ENCODE measurements around the gene GABRB1.
"Not testable (repeated sequence)": the region's sequence is repeated elsewhere in the genome, so short reads cannot be mapped to it uniquely, and the experiment has no call there.

The GABRB1 gene

GRCh38 chr4:47213106-47213505, 181.7 kb downstream of the GABRB1 start:
- DNase-seq: no peak

- peak in 1 of 4 experiments; percentile 4 for DNase-seq
Observed at GRCh38 chr4:47213539-47213938, 182.2 kb downstream of the GABRB1 start.

- DNase-seq: no peak
Observed at GRCh38 chr4:47213971-47214370, 182.6 kb downstream of the GABRB1 start.

- DNase-seq: no peak
Observed at GRCh38 chr4:47215759-47216158, 184.4 kb downstream of the GABRB1 start.

- DNase-seq: no peak
Observed at GRCh38 chr4:47217291-47217690, 185.9 kb downstream of the GABRB1 start.

GRCh38 chr4:47217884-47218283, 186.5 kb downstream of the GABRB1 start:
- DNase-seq: no peak

- DNase-seq: no peak
Observed at GRCh38 chr4:47218631-47219030, 187.3 kb downstream of the GABRB1 start.

- DNase-seq: no peak
Observed at GRCh38 chr4:47219586-47219985, 188.2 kb downstream of the GABRB1 start.

GRCh38 chr4:47221721-47222120, 190.4 kb downstream of the GABRB1 start:
- no peak for DNase-seq

- DNase-seq: peak in 3 of 4 experiments; percentile 2 to 26 (median 6)
Observed at GRCh38 chr4:47222276-47222675, 190.9 kb downstream of the GABRB1 start.

GRCh38 chr4:47224361-47224760, 193.0 kb downstream of the GABRB1 start:
- DNase-seq: no peak

- DNase-seq: no peak
Observed at GRCh38 chr4:47235721-47236120, 204.4 kb downstream of the GABRB1 start.

GRCh38 chr4:47238667-47239066, 207.3 kb downstream of the GABRB1 start:
- DNase-seq: no peak

- no peak for DNase-seq
Observed at GRCh38 chr4:47239649-47240048, 208.3 kb downstream of the GABRB1 start.

GRCh38 chr4:47251348-47252135, 220.2 kb downstream of the GABRB1 start:
- DNase-seq: no peak

GRCh38 chr4:47263721-47264120, 232.4 kb downstream of the GABRB1 start:
- no peak for DNase-seq

- no peak for DNase-seq
Observed at GRCh38 chr4:47270201-47270888, 239.0 kb downstream of the GABRB1 start.

GRCh38 chr4:47271291-47271690, 239.9 kb downstream of the GABRB1 start:
- no peak for DNase-seq

GRCh38 chr4:47274901-47275300, 243.5 kb downstream of the GABRB1 start:
- no peak for DNase-seq

- DNase-seq: no peak
Observed at GRCh38 chr4:47275595-47275994, 244.2 kb downstream of the GABRB1 start.

GRCh38 chr4:47278631-47279030, 247.3 kb downstream of the GABRB1 start:
- DNase-seq: no peak

- no peak for DNase-seq
Observed at GRCh38 chr4:47287735-47288134, 256.4 kb downstream of the GABRB1 start.

GRCh38 chr4:47289805-47290204, 258.4 kb downstream of the GABRB1 start:
- no peak for DNase-seq

GRCh38 chr4:47290873-47291272, 259.5 kb downstream of the GABRB1 start:
- DNase-seq: not testable (repeated sequence)
